ENCODE measurements around the gene TBC1D12.

GRCh38 chr10:94546901-94547185, 144.5 kb downstream of the TBC1D12 start:
- TF ChIP-seq, protein P1, sequence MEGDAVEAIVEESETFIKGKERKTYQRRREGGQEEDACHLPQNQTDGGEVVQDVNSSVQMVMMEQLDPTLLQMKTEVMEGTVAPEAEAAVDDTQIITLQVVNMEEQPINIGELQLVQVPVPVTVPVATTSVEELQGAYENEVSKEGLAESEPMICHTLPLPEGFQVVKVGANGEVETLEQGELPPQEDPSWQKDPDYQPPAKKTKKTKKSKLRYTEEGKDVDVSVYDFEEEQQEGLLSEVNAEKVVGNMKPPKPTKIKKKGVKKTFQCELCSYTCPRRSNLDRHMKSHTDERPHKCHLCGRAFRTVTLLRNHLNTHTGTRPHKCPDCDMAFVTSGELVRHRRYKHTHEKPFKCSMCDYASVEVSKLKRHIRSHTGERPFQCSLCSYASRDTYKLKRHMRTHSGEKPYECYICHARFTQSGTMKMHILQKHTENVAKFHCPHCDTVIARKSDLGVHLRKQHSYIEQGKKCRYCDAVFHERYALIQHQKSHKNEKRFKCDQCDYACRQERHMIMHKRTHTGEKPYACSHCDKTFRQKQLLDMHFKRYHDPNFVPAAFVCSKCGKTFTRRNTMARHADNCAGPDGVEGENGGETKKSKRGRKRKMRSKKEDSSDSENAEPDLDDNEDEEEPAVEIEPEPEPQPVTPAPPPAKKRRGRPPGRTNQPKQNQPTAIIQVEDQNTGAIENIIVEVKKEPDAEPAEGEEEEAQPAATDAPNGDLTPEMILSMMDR (IDR thresholded peaks at IDR 0.05): no peak
- TF ChIP-seq POLR2A (IDR thresholded peaks at IDR 0.05): no peak

Measured in uterus (tissue), 2 donors.